GM19455 (cell line): ENCODE results near the gene SUGT1.
"Not testable (repeated sequence)": the region's sequence is repeated elsewhere in the genome, so short reads cannot be mapped to it uniquely, and the experiment has no call there.

Source experiments
- ATAC-seq: cut with Tn5 transposase; IDR thresholded peaks from one replicate; pipeline ENCODE4 v1.9.1; 2021; ENCODE audit not compliant: unreplicated experiment

SUGT1 gene

GRCh38 chr13:52665325-52665724 is 12.7 kb downstream of the SUGT1 start:
- no peak for ATAC-seq

GRCh38 chr13:52669677-52670076 is 17.0 kb downstream of the SUGT1 start:
- no peak for ATAC-seq

- no peak for ATAC-seq
These were observed 18.1 kb downstream of the SUGT1 start for GRCh38 chr13:52670726-52671125.

DNA sequence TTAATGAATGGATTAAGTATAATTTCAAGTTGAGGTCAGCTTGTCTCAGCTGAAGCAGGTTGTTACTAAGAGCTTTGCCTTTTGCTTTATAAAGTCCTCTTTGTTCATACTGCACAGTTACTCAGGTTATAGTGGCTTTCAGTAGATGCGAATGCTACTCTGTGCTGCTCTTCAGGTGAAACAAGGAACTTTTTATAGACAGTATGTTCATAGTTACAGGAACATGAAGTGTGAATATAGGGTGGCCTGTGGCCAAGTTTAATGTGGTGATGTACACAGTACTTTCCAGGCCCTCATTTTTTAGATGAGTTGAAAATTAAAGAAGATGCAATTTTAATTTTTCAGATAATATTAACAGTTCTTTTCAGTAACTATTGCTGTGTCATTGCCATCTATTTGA is 20.8 kb downstream of the SUGT1 start:
- no peak for ATAC-seq

DNA sequence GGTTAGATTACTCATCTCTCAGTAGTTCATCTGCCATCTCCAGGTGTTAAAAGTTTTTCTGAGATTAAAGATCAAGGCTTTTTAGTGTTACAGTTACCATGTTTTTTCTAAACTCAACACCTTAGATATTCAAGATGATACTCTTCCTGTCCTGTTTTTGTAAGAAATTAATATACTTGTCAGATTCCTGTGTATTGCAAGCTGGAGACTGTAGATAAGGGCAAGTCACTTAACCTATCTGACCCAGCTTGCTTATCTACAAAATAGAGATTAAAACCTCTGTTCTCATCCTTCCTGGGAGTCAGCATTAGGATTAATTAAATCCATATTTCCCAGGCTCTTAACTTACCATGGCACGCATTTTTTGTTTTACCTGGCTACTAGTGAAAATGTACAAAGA is 25.2 kb downstream of the SUGT1 start:
- no peak for ATAC-seq

- not testable (repeated sequence) for ATAC-seq
These were observed 33.2 kb downstream of the SUGT1 start for GRCh38 chr13:52685806-52686205.

- no peak for ATAC-seq
These were observed 33.7 kb downstream of the SUGT1 start for GRCh38 chr13:52686376-52686775.

GRCh38 chr13:52695856-52696255 is 43.2 kb downstream of the SUGT1 start:
- no peak for ATAC-seq

- ATAC-seq, result no peak
These were observed 43.9 kb downstream of the SUGT1 start for GRCh38 chr13:52696566-52696965.

DNA sequence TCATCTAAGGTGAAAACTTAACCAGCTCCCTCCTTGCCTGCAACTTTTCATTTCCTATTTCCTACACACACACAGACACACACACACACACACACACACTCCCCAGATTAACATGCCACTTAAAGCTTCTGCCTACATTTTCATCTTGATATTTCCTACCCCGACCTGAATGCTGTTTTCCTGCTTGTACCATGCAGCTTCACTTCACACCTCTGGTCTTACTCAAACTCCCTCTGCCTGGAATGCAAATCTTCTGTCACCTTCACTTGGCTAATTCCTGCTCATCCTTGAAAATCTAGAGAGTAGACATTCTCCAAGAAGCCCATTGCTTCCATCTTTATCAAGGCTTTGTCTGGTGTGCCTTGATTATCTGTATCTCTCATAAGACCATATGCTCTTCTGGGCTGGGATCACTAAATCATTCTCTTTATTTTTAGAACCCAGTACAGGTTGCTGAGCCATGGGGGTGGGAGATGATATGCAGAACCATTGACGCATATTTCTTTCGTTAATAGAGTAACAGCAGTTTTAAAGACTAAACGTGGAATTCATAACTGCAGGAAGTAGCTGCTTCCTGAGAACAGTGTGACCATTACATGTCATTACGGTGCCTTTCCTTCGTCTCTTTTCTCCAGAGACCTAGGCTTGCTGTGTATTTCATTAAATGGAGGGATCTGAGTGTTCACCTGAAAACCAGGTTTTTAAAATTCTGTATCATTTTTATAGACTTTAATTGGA is 49.3 kb downstream of the SUGT1 start:
- no peak for ATAC-seq

- ATAC-seq, result no peak
These were observed 50.8 kb downstream of the SUGT1 start for GRCh38 chr13:52703482-52703881.

- ATAC-seq, result no peak
These were observed 53.4 kb downstream of the SUGT1 start for GRCh38 chr13:52706081-52706480.

DNA sequence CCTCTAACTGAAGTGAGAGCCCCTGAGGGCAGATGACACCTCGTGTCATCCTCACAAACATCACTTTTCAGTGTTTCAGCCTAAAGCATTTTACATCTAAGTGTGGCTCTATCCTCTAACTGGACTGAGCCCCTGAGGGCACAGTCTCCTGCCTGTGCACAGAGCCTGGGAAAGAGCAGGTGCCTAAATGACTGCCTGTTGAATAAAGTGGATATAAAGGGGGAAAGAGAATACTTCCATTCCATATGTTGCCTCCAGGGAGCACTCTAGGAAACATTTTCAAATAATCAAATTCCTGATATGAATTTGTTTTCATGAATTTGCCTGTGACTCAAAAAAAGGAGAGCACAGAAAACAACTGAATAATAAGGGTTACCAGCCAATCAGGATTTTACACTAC is 54.7 kb downstream of the SUGT1 start:
- ATAC-seq, result no peak

DNA sequence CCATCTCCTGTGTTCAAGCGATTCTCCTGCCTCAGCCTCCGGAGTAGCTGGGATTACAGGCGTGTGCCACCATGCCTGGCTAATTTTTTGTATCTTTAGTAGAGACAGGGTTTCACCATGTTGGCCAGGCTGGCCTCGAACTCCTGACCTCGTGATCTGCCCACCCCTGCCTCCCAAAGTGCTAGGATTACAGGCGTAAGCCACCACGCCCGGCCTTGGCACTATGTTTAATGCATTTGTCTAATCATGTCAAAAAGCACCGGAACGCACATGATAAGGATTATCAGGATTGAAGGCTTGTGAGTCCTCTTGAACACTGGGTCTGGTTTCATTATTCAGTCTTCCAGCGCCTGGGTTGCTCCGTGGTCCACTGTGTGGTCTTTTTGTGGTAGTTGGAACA is 55.6 kb downstream of the SUGT1 start:
- not testable (repeated sequence) for ATAC-seq

- no peak for ATAC-seq
These were observed 58.6 kb downstream of the SUGT1 start for GRCh38 chr13:52711286-52711685.

DNA sequence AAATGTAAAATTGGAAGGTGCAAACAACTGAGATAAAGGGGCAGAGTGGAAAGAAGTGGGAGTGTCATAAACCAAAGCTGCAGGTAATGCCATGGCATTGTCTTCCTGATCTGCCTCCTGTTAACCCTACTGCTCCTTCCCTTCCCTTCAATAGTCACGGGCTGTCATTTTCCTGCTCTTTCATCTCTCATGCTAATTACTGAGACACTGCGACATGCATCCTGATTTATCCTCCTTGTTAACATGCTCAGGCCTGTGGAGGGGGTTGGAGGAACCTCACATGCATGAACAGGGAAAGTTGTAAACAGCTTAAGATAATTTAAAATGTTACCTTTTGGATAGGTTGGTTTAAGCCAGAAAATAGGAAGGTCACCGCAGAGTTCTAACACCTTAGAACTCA is 59.7 kb downstream of the SUGT1 start:
- ATAC-seq, result no peak

DNA sequence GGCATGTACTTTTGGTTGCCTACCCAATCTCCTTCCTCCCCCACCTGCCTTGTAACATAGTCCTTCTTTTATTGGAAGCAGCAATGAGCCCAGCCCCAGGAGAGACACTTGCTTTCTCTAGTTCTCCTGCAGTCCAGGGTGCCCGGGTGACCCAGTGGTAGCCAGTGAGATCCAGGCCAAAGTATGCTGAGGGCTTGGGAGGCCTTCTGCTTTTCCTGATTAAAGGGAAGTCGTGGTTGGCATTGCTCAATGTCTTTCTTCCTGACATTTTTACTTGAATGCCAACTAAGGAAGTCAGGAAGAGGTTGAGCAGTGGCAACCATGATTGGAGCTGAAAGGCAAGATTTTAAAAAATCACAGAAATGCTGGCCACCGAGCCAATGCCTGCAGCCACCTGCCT is 61.3 kb downstream of the SUGT1 start:
- ATAC-seq, result no peak

- ATAC-seq, result not testable (repeated sequence)
These were observed 68.3 kb downstream of the SUGT1 start for GRCh38 chr13:52720904-52721303.

GRCh38 chr13:52721356-52721755 is 68.7 kb downstream of the SUGT1 start:
- ATAC-seq, result not testable (repeated sequence)

DNA sequence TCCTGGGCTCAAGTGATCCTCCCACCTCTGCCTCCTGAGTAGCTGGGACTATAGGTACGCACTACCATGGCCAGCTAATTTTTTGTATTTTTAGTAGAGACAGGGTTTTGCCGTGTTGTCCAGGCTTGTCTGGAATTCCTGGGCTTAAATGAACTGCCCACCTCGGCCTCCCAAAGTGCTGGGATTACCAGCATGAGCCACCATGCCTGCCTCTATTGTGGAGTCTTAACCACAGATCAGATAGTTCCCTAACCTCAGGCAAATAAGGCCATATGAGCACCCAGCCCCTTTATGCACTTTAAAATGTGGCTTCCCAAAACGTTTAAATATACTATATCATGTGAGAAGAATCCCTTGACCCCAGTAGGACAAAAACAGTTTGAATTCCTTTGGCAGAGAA is 70.5 kb downstream of the SUGT1 start:
- no peak for ATAC-seq

- no peak for ATAC-seq
These were observed 72.7 kb downstream of the SUGT1 start for GRCh38 chr13:52725302-52725701.

GRCh38 chr13:52726258-52726657 is 73.6 kb downstream of the SUGT1 start:
- no peak for ATAC-seq

DNA sequence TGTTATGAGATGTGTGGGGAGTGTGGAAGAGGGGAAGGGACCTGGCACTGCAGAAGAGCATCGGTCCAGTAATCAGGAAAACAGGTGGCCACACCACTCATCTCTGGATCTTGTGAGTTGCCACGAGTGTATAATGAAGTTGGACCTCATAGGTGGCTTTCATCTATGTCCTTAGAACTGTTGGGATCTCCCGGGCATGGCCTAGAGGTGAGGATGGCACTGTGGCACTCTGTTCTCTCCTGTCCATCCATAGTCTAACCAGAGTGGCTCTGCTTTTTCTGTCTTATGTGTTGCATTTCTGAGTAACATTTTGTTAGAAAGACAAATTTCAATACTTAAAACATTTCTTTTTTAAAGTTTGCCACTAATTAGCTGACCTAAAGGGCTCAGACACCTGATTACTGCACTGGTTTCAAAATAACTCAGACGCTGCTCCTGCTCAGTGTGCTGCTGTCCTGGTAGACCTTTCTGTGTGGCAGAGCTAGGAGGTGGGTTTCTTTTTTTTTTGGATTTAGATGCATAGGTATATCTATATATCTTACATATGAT is 81.5 kb downstream of the SUGT1 start:
- no peak for ATAC-seq
